Endometrial microvascular endothelial cells (primary cell): Measurements from ENCODE around the gene CNGB1. TPM values are rescaled to one million over a fixed set of nuclear protein-coding genes. Genes with fewer than 3 reads are reported as not detected.
"Not testable (repeated sequence)": the region's sequence is repeated elsewhere in the genome, so short reads cannot be mapped to it uniquely, and the experiment has no call there.

Experiments
- in situ Hi-C: cut with HindIII; loops from 2 replicates; pipeline ENCODE4 v1.10.0; 2017; ENCODE audit warnings: low sequenced_read_pairs, low pct_unique_long_range_greater_than_20kb; ENCODE audit errors: inconsistent ontology term
- total RNA-seq: library from RNA; depleted of rRNA; stranded (reverse); fragments of >200 nt; gene quantifications from one replicate; pipeline ENCODE4 v1.2.3, GENCODE V29; 2015; ENCODE audit errors: inconsistent ontology term

CNGB1 gene
- total RNA-seq, 1 donor from 2014 or later = not detected

DNA sequence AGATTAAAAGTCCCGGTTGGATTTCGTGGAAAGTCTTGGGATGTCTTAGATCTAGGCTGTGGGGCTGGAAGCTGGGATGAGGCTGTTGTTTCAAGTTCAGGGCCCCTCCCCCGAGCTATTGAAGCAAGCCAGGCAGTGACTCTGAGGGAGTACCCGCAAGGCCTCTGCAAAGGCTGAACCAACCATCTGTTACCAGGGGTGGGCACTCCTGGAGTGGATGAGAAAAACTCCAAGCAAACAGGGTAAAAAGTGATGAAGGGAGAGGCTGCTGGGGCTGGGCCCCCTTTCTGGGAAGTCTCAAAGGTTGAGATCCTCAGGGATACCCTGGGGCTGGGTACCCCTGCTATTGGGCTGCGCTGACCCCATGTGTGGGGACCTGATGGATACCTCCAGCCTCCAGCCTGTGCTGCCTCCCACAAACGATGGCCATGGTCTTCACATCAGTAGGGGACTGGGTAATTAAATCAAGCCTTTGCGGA, 86.2 kb downstream of the CNGB1 start:
- in situ Hi-C loops = no loop called here

- in situ Hi-C loops = no loop called here
Observed at GRCh38 chr16:57883953-57884654, 86.8 kb downstream of the CNGB1 start.

DNA sequence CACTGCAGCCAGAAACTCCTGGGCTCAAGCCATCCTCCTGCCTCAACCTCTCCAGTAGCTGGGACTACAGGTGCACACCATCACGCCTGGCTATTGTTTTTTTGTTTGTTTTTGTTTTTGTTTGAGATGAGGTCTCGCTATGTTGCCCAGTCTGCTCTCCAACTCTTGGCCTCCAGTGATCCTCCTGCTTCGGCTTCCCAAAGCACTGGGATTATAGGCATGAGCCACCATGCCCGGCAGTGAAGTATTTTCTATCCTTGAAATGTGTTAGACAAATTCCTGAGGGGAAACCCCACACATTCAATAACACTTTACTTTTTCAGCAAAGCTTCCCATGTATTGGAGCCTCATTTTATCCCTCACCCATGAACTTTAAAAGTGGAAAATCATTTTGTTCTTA, 87.4 kb downstream of the CNGB1 start:
- in situ Hi-C loops = no loop called here

GRCh38 chr16:57882792-57883191, 88.1 kb downstream of the CNGB1 start:
- in situ Hi-C loops = no loop called here

DNA sequence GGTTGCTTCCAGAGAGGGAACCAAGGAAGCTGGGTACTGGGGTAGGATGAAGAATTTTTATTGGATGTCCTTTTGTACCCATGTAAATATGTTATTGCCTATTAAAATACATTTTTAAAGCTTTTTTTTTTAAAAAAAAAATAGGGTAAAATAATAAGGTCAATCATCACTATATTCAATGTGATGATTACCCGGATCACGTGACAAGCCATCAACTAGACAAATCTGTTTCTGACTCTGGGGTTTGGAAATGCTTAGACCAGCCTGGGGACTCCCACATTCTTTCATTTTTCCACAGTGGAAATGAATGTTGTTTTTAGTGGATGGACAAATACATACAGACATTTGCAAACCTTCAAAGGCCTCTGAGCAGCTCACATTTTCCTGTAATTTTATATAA, 88.7 kb downstream of the CNGB1 start:
- in situ Hi-C loops = no loop called here

- in situ Hi-C loops = no loop called here
Observed at GRCh38 chr16:57878586-57878985, 92.3 kb downstream of the CNGB1 start.

DNA sequence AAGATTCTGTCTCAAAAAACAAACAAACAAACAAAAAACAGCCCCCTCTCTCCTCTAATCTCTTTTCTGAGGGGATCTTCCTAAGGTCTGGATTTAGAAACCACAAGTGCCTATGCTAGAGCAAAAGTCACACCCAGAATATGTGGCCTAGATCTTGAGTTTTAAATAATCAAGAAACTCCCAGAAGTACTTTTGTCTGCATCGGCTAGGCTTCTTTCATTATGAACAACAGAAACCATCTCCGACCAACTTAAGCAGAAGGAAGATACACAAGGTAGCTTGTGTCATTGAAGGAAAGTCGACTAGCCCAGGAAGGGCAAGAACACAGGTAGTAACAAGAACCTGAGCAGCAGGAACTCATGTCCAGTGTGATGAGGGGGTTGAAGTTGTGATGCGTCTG, 94.7 kb downstream of the CNGB1 start:
- in situ Hi-C loops = no loop called here

DNA sequence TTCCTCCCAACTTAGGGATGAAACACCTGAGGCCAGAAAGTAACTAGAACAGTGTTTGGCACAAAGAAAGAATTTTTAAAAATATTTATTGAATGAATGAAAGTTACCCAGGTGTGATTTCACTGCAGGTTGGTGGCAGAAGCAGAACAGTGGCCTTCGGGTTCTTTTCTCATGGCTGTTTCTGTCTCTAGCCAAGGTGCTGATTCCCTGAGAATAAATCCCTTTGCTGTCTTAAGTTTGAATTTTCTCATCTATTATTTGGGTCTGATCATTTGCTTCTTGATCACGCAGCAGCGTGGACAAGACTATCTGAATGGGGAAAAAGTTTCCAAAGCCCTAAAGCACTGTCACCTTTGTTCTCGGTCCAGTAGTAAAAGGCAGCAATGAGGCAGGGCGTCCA, 95.6 kb downstream of the CNGB1 start:
- in situ Hi-C loops = no loop called here

DNA sequence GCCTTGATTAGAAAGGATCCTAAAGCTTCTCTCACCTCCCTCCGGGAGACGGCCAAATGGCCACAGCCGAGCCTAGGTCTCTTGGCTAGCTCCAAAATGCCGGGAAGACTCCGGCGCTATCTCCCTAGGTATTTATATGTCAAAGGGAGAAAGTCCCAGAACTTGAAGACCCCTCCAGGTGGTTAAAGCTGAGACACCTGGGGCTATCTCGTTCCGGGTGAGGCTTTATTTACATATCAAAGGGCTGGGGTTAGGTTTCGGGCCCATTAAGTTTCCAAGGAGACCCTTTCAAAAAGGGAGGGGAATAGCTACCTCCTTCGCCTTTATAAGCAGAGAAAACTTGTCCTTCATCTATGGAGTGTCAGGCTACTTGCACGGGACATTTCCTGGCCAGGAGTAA, 97.7 kb downstream of the CNGB1 start:
- in situ Hi-C loops = no loop called here

DNA sequence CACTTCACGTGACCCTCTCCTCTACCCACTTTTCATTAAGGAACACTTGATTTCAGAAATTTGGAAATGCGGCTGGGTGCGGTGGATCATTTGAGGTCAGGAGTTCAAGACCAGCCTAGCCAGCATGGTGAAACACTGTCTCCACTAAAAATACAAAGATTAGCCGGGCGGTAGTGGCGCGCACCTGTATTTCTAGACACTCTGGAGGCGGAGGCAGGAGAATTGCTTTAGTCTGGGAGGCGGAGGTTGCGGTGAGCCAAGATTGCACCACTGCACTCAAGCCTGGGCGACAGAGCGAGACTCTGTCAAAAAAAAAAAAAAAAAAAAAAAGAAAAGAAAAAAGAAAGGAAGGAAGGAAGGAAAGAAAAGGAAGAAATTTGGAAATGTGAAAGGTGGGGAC, 98.2 kb downstream of the CNGB1 start:
- in situ Hi-C loops = not testable (repeated sequence)

DNA sequence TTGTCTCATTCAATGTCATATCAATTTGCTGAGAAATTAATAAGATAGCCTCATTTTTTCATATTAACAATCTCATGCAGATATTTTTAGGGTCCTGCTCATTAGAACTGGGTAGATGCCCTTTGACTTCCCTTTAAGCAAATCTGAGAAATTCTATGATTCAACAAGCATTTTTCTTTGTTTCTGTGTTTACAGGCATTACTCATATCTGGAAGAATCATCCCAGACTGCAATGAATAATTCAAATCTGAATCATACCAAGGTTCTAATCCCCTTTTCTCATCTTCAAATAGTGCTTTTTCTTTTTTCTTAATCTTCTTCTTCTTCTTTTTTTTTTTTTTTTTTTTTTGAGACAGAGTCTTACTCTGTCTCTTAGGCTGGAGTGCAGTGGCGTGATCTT, 99.5 kb downstream of the CNGB1 start:
- in situ Hi-C loops = no loop called here

DNA sequence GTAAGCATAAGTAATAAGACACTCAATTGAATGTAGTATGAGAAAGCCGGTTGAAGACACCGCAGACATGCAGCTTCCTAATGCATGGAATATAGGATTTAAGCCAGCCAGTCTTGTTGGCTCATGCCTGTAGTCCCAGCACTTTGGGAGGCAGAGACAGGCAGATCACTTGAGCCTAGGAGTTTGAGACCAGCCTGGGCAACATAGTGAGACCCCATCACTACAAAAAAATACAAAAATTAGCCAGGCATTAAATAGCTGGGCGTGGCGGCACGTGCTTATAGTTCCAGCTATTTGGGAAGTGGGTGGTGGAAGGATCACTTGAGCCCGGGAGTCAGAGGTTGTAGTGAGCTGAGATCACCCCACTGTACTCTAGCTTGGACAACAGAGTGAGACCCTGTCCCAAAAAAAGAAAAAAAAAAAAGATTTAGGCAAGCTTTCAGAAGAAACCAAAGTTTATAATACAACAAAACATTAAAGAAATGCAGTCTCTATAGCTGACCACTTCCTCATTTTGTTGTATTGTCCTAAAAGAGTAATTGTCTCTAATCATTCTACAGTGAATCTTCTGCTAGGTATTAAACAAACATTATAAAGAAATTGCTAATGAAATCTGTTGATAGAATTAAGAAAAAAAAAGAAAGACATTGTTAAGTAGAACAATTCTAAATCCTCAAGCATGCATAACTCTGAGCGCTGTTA, 100.0 kb downstream of the CNGB1 start:
- in situ Hi-C loops = no loop called here

GRCh38 chr16:57868913-57869520, 101.9 kb downstream of the CNGB1 start:
- in situ Hi-C loops = no loop called here

DNA sequence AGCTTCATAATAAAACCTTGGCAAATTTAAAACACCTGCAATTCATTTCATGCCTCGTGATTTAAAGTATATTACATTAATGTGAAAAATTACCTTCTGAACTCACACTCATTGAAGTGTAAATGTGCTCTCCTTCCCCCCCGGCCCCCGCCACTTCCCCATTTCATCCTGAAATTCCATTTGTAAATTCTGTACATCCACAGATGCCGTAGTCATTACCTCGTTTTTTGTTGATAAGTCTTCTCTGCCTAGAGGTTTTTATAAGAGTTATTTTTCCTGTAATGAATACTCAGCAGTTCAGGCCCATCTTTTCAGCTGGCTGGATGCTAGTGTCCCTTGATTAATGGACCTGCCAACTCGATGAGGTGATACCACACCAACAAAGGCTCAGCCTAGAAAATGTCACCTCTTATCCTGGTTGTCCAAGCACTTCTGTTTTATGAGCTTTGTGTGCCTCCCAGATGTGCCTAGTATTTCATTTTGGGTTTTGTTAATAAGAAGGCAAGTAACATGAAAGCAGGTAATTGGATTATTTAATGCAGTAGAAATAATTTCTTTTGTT, 103.8 kb downstream of the CNGB1 start:
- in situ Hi-C loops = no loop called here

- in situ Hi-C loops = no loop called here
Observed at GRCh38 chr16:57866529-57866918, 104.4 kb downstream of the CNGB1 start.

DNA sequence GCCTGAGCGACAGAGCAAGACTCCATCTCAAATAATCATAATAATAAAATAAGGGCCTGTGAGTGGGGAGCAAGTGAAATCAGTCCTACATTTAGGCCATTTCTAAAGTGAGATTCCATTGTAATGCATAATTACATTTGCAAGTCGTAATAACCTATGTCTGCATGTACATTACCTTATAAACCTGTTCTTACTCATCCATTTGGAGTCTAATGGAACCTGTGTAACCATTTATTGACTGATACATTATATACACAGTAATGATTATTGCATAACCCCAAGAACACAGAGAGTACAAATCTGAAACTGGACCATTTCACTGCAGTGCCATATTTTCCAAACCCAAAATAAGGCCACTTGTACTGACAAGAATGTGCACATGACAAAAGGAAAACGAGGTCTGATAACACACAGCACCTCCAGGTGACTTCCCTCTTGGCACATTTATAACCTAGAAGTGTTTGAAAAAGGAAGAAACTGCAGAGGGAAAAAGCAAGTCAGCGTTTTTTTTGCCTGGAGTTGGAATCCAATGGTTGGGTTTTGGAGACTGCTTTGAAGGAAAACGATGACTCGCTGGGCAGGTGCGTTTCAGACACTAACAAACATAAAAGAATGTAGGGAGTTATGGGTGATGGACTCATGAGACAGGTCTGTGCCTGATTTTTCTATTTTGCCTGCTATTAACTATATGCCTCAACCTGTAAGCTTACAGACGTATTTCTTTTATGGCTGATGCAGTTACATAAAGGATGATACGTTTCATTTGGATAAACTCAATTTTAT, 105.0 kb downstream of the CNGB1 start:
- in situ Hi-C loops = no loop called here

DNA sequence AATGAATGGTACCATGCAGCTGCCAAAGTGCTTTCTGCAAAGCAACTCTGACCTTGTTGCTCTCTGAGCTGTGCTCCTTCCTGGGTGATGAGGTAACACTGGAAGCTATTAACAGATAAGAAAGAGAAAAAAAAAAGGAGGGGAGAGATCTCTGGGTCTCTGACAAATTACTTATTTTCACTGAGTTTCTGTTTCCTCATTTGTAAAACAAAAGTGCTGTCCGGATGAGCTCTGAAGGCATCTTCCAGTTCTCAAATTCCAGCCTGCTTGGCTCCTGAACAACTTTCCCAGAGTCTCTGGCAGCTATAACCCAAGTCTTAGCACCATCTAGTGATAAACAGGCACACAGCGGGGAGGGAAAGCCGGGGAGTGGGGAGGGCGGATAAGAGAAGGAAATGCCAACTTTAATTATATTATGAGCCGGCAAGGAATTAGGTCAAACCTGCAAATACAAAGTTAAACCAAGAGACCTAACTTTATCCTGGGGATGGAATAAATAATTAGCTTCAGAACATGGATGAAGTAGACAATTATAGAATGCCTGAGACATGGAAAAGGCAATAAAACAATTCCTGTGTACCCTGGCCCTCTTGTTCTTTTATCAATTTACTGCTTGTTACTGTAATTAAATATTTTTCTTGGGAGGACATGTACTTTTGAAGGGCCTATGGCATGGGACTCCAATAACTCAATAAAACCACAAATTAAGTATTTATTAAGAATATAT, 107.3 kb downstream of the CNGB1 start:
- in situ Hi-C loops = no loop called here

DNA sequence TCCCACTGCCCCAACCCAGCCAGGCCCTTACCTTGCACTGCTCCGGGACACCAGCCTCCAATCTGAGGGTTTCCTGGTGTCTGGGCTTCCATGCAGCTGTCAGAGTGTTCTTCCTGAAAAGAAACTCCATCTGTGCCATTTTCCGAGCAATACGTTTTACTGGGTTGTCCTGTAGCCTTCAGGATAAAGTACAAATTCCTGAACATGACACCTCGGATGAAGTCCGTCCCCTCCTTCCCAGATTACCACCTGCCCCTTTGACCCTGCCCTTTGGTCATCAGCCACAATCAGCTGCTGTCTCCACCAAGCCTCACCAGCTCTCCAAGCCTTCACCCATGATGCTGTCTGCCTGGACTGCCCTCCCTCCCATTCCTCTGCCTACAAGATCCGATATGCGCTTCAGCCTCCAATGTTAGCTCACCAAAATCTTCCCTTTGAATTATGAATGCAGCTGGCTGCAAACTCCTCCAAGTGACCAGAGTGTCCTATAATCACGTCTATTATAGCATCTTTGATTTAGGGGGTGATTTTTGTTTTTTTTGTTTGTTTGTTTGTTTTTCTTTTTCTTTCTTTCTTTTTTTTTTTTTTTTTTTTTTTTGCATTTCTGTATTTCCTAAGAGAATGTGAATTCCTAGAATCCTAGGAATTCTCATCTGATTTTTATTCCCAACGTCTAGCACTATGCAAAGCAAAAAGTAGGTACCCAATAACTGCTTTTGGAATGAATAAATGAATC, 108.1 kb downstream of the CNGB1 start:
- in situ Hi-C loops = no loop called here
